ES-I3 (cell line): ENCODE results near the gene GNAS-AS1.

Source experiments
- H3K36me3 ChIP-seq: 2 replicates; pipeline ENCODE4 v1.6.1; 2013; ENCODE audit warnings: mild to moderate bottlenecking, low read length, control low read depth, moderate library complexity; ENCODE audit not compliant: insufficient read depth
- H3K4me1 ChIP-seq: 2 replicates; pipeline ENCODE4 v1.6.1; 2013; ENCODE audit warnings: mild to moderate bottlenecking, control low read depth, low read length; ENCODE audit not compliant: insufficient read depth
- H3K9ac ChIP-seq: 2 replicates; pipeline ENCODE4 v1.6.1; 2013; ENCODE audit warnings: low read depth, mild to moderate bottlenecking, low read length, moderate library complexity
- H3K9me3 ChIP-seq: 2 replicates; pipeline ENCODE4 v1.6.1; 2013; ENCODE audit warnings: mild to moderate bottlenecking, low read length, moderate library complexity; ENCODE audit not compliant: control insufficient read depth, insufficient read depth

GNAS-AS1 gene

DNA sequence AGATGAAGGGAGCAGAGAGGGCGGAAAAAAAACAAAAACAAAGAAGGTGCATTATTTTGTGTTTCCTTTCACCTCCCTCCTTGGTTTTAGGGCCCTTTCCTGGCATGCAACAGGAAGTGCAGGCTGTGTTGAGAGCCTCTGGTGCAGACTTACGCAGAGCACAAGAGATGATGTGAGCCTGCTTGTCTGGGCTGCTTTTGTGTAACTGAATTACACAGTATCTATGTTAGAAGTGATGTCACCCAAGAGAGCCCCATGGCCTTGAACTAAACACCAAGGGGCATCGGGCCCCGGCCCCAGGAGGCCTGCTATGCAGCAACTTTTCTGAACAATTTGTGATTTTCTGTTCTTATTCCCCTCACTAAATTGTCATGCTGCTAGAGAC is 27.3 kb upstream of the GNAS-AS1 start:
- peaks cover 36% of the 10 kb centered on the region for H3K4me1 ChIP-seq
- H3K9me3 ChIP-seq = no peaks in the 10 kb centered on the region
- H3K36me3 ChIP-seq = no peaks in the 10 kb centered on the region
- no peak overlapping the region for H3K9ac ChIP-seq

GRCh38 chr20:58877050-58877975 is 26.6 kb upstream of the GNAS-AS1 start:
- Histone ChIP-seq H3K9me3 (no peaks in the 10 kb centered on the region), H3K4me1 (peaks cover 29% of the 10 kb centered on the region), H3K9ac (no peak overlapping the region)

DNA sequence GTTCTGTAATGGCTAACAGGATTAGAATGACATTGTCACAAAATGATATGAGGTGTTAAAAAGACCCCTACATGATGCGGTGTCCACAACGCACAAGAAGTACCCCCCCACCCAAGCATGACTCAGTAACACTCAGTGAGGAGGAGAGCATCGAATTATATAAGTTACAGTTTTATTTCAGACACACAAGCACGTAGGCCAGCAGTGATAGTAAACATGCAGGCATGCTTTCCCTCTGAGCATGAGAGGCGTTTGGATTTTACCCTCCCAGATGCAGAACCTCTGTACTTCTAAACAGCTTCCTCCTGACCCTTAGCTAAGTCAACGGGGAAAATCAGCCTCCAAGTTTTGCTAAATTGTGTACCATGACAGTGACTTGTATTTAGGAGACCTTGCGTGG is 25.7 kb upstream of the GNAS-AS1 start:
- Histone ChIP-seq H3K36me3 (no peaks in the 10 kb centered on the region), H3K9me3 (no peaks in the 10 kb centered on the region), H3K9ac (no peak overlapping the region), H3K4me1 (peaks cover 29% of the 10 kb centered on the region)

More at GRCh38 chr20:58877050-58877975, 26.6 kb upstream of the GNAS-AS1 start:
- H3K36me3 ChIP-seq = no peaks in the 10 kb centered on the region

DNA sequence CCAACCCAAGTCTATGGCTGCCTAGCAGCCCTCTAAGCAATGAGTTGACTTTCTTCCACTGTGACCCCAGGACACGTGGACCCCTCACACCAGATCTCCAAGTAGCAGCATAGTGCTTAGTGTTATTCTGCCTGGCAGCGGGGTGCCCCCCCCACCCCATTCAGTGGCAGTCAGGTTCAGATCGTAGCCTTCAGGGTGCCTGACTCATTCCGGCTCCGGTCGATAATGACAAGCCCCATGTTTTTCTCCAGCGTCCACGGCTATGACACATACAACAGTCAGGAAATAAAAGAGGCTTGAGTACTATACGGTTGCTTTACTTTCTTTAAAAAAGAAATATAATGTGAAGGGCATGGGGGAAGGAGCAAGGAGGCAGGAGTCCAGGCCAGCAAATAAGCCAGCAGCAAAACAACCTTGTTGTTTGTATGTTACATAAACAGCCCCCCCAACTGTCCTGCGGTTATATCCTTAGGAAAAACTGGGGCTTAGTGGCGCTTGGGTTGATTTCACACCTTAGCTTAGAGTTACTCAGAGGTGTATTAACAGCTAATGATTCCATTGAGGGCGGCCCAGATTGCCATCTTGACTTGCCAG is 24.9 kb upstream of the GNAS-AS1 start:
- H3K4me1 ChIP-seq = peaks cover 29% of the 10 kb centered on the region
- H3K36me3 ChIP-seq = no peaks in the 10 kb centered on the region
- no peaks in the 10 kb centered on the region for H3K9me3 ChIP-seq
- no peak overlapping the region for H3K9ac ChIP-seq

DNA sequence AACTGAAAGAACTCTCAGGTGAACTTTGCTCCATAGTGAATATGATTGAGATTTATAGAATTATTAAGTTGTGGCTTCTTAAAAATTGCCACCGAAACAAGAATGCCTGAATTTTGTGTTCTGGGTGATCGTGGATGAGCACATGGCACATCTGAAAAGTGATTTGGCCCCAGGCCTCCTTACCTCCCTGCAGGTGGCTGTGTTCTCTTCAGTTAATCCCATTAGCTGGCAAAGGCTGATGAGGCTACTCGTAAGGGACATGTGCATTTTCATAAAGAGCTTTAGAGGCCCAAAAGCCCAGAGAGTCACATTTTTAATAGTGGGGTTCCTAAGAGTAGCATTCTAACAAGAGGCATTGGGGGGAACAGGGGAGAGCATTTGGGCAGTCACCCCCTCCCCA is 24.4 kb upstream of the GNAS-AS1 start:
- Histone ChIP-seq H3K36me3 (no peaks in the 10 kb centered on the region), H3K9me3 (no peaks in the 10 kb centered on the region), H3K4me1 (peaks cover 29% of the 10 kb centered on the region), H3K9ac (no peak overlapping the region)

- Histone ChIP-seq H3K4me1 (peaks cover 29% of the 10 kb centered on the region), H3K36me3 (no peaks in the 10 kb centered on the region)
Observed at GRCh38 chr20:58874469-58874868, 23.8 kb upstream of the GNAS-AS1 start.

DNA sequence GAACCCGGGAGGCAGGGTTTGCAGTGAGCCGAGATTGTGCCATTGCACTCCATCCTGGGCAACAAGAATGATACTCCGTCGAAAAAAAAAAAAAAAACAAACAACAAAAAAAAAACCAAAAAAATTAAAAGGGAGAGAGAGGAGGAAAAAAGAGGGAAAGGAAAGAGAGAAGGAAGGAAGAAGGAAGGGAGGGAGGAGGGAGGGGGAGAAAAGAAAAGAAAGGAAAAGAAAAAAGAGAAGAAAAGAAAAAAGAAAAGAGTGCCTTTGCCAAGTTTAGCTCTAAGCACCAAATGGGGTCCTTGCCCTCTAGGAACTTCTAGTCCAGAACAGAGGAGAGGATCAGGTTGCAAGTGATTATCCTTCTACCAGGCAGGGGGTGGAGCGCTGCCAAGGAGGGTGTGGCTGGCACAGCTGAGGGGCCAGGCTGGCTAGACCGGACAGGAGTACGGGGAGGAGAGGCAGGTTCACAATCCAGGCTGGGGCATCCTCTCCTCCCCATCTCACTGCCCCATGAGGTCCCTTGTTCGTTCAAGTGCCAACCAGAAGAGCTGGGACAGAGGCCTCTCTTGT is 20.9 kb upstream of the GNAS-AS1 start:
- Histone ChIP-seq H3K4me1 (peaks cover 9% of the 10 kb centered on the region), H3K9me3 (no peaks in the 10 kb centered on the region), H3K9ac (no peak overlapping the region), H3K36me3 (no peaks in the 10 kb centered on the region)

More at GRCh38 chr20:58874469-58874868, 23.8 kb upstream of the GNAS-AS1 start:
- H3K9ac ChIP-seq = no peak overlapping the region
- no peaks in the 10 kb centered on the region for H3K9me3 ChIP-seq

DNA sequence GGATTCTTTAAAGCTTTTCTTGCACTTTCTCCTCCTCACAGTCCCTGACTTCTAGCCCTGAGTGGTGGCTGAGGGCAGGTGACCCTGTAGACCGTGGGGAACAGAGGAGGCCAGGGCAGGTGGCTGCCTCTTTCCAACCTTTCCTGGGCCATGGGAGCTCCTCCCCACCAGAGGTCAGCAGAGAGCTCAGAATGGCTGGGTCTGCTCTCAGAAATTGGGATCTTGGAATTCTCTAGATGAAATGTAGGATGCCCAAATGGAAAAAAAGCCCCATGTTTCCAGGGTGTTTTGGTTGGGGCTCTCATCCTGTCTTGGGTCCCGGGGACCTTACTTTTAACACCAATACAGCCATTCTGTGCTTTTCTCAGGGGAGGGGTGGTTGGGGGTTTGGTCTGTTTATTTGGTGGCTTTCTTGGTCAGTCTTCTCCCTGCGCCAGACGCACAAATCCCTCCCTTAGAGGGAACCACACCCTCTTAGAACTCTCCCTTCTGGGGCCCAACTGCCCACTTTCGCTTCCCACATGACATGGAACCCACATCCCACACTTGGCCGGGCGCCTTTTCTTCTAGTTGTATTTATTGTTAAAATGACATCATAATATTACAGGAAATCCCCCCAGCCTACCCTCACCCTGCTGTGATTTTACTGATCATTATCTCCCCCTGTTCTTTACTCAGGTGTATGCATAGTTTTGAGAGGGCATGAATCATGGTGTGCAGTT is 19.8 kb upstream of the GNAS-AS1 start:
- no peaks in the 10 kb centered on the region for H3K4me1 ChIP-seq
- no peaks in the 10 kb centered on the region for H3K9me3 ChIP-seq
- no peak overlapping the region for H3K9ac ChIP-seq
- H3K36me3 ChIP-seq = no peaks in the 10 kb centered on the region

DNA sequence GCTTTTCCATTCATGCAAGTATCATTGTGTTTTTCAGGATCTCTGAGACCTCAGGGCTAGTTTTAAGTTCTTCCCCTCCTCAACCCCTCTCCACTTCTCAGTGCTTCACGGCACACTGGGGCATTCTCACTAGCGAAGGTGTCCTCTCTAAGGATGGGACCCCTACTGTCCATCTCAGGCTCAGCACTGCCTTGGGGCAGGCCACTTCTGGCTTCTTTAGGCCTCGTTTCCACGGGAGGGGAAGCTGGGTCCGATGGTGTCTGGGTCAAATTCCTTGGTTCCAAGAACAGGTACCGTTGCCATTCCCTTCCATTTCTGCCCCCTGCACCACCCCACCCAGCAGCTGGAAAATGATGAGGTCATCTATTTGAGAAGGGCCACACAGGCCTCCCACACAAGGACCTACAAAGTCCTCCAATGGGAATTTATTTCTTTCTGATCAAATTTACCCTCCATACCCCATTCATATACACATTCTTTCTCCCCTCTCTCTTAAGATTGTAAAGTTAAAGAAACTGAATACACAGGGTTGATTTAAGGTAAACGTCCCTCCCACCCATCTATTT is 19.0 kb upstream of the GNAS-AS1 start:
- no peak overlapping the region for H3K9ac ChIP-seq
- no peaks in the 10 kb centered on the region for H3K9me3 ChIP-seq
- H3K36me3 ChIP-seq = no peaks in the 10 kb centered on the region
- H3K4me1 ChIP-seq = no peaks in the 10 kb centered on the region

DNA sequence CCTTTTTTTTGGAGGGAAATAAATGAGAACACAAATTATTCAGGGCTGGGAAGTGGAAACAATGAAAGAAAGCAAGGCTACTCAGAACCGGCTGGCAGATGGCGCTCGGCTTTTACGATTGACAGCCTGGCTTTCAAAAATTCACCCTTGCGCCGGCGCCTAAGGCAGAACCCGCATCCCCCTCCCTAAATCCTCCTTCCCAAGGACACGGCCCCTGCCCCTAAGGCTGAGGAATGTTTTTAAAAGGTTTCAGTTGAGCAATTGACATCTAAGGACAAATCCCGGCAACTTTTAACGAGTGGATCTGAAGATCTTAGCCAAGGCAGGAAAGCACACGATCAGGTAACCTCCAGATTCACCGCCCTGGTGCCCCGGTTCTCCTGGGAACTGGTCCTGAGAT is 18.1 kb upstream of the GNAS-AS1 start:
- H3K9ac ChIP-seq = peak overlapping the region; percentile 23; the same call in 1 of the 2 replicates
- no peaks in the 10 kb centered on the region for H3K36me3 ChIP-seq
- H3K9me3 ChIP-seq = no peaks in the 10 kb centered on the region
- H3K4me1 ChIP-seq = no peaks in the 10 kb centered on the region

GRCh38 chr20:58867211-58867610 is 16.5 kb upstream of the GNAS-AS1 start:
- Histone ChIP-seq H3K9me3 (no peaks in the 10 kb centered on the region), H3K4me1 (no peaks in the 10 kb centered on the region; the same call in 1 of the 2 replicates), H3K9ac (no peak overlapping the region), H3K36me3 (no peaks in the 10 kb centered on the region)

DNA sequence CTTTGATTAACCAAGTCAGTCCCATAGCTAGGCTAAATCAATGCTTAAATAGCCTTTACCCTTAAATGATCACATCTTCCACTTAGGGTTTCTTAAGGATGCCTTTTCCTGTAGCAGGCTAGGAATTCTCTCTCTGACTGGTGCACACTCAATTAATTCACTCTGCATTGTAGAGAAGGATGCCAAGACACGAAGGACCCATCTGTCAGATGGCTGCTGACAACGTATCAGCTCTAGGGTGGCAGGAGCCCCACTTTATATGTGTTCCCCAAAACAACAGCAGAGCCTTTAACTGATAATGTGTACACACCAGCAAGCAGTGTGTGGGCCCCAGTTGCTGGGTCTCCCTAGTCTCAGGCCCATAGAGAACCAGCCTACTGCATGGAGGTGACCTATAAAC is 15.1 kb upstream of the GNAS-AS1 start:
- H3K4me1 ChIP-seq = no peaks in the 10 kb centered on the region; the same call in 1 of the 2 replicates
- H3K9me3 ChIP-seq = no peaks in the 10 kb centered on the region

GRCh38 chr20:58864346-58864745 is 13.6 kb upstream of the GNAS-AS1 start:
- no peaks in the 10 kb centered on the region; the same call in 1 of the 2 replicates for H3K4me1 ChIP-seq
- H3K9ac ChIP-seq = no peak overlapping the region
- no peaks in the 10 kb centered on the region for H3K9me3 ChIP-seq
- H3K36me3 ChIP-seq = no peaks in the 10 kb centered on the region

More for the DNA sequence above, 15.1 kb upstream of the GNAS-AS1 start:
- no peaks in the 10 kb centered on the region for H3K36me3 ChIP-seq
- H3K9ac ChIP-seq = no peak overlapping the region
